Neuronal stem cell (in vitro differentiated cells): Measurements from ENCODE around the gene RPUSD3.

Experiments
- DNase-seq: peaks from one replicate; pipeline ENCODE4 v3.0.0-alpha.2; 2013; ENCODE audit warnings: low spot score
- H2AFZ ChIP-seq: one replicate; pipeline ENCODE4 v1.6.1; 2013; ENCODE audit warnings: mild to moderate bottlenecking, low read length, inconsistent platforms
- H2AK5ac ChIP-seq: 2 replicates; pipeline ENCODE4 v1.6.1; 2013; ENCODE audit warnings: low read depth, mild to moderate bottlenecking, inconsistent platforms, low read length, moderate library complexity, mixed read lengths
- H2BK120ac ChIP-seq: 2 replicates; pipeline ENCODE4 v1.6.1; 2013; ENCODE audit warnings: low read depth, mild to moderate bottlenecking, inconsistent platforms, low read length, moderate library complexity, mixed read lengths
- H2BK12ac ChIP-seq: one replicate; pipeline ENCODE4 v1.6.1; 2013; ENCODE audit warnings: low read length, inconsistent platforms
- H2BK15ac ChIP-seq: 2 replicates; pipeline ENCODE4 v1.6.1; 2013; ENCODE audit warnings: mild to moderate bottlenecking, low read length, inconsistent platforms, mixed read lengths
- H2BK5ac ChIP-seq: one replicate; pipeline ENCODE4 v1.6.1; 2013; ENCODE audit warnings: inconsistent platforms, mild to moderate bottlenecking, low read length, moderate library complexity
- H3K14ac ChIP-seq: one replicate; pipeline ENCODE4 v1.6.1; 2013; ENCODE audit warnings: low read length, inconsistent platforms
- H3K18ac ChIP-seq: 2 replicates; pipeline ENCODE4 v1.6.1; 2013; ENCODE audit warnings: low read length, inconsistent platforms
- H3K23ac ChIP-seq: 2 replicates; pipeline ENCODE4 v1.6.1; 2013; ENCODE audit warnings: low read depth, mild to moderate bottlenecking, mixed read lengths, low read length, inconsistent platforms; ENCODE audit not compliant: poor library complexity
- H3K27ac ChIP-seq: replicated peaks from 3 replicates; pipeline ENCODE4 v1.5.1; 2013; ENCODE audit warnings: low read length, inconsistent platforms
- H3K27me3 ChIP-seq, 3 experiments: 2 replicates each; pipeline ENCODE4 v1.6.1; 2013; ENCODE audit warnings: low read length in 3 of 3, mild to moderate bottlenecking in 2 of 3, inconsistent platforms in 1 of 3, low read depth in 1 of 3, mixed read lengths in 1 of 3, moderate library complexity in 1 of 3; ENCODE audit not compliant: control insufficient read depth in 3 of 3, insufficient read depth in 3 of 3
- H3K36me3 ChIP-seq, 2 donors: replicated peaks in 1 of 2; 2 replicates each; pipeline ENCODE4 v1.6.1; 2013; ENCODE audit warnings: low read length in 2 of 2; ENCODE audit not compliant: control insufficient read depth in 2 of 2, insufficient read depth in 2 of 2
- H3K4ac ChIP-seq: 2 replicates; pipeline ENCODE4 v1.6.1; 2013; ENCODE audit warnings: inconsistent platforms, mild to moderate bottlenecking, low read length, moderate library complexity
- H3K4me1 ChIP-seq, 2 donors: 1 replicate in 1 of 2; 2 replicates in 1 of 2; pipeline ENCODE4 v1.6.1; 2013; ENCODE audit warnings: low read length in 2 of 2, low read depth in 1 of 2; ENCODE audit not compliant: control insufficient read depth in 2 of 2, insufficient read depth in 1 of 2
- H3K4me2 ChIP-seq: one replicate; pipeline ENCODE4 v1.6.1; 2013; ENCODE audit warnings: mild to moderate bottlenecking, low read length, inconsistent platforms; ENCODE audit not compliant: insufficient read depth, poor library complexity, severe bottlenecking
- H3K4me3 ChIP-seq, 2 donors: 2 replicates each; pipeline ENCODE4 v1.5.1; 2013; ENCODE audit warnings: low read length in 2 of 2, mild to moderate bottlenecking in 2 of 2, inconsistent platforms in 1 of 2, moderate library complexity in 1 of 2
- H3K79me1 ChIP-seq: one replicate; pipeline ENCODE4 v1.6.1; 2013; ENCODE audit warnings: low read depth, mild to moderate bottlenecking, inconsistent platforms, low read length, moderate library complexity
- H3K9ac ChIP-seq: one replicate; pipeline ENCODE4 v1.6.1; 2013; ENCODE audit warnings: mild to moderate bottlenecking, low read depth, low read length, inconsistent platforms; ENCODE audit not compliant: poor library complexity
- H3K9me3 ChIP-seq, 2 donors: replicated peaks in 1 of 2; 2 replicates each; pipeline versions ENCODE3 to v1.6.1; 2013; ENCODE audit warnings: low read length in 2 of 2, mild to moderate bottlenecking in 2 of 2, inconsistent platforms in 1 of 2, low read depth in 1 of 2, mixed read lengths in 1 of 2, moderate library complexity in 1 of 2; ENCODE audit not compliant: control insufficient read depth in 2 of 2, insufficient read depth in 1 of 2
- H4K8ac ChIP-seq: one replicate; pipeline ENCODE4 v1.6.1; 2013; ENCODE audit warnings: low read depth, mild to moderate bottlenecking, inconsistent platforms, low read length, moderate library complexity
- H4K91ac ChIP-seq: one replicate; pipeline ENCODE4 v1.6.1; 2013; ENCODE audit warnings: low read length, low read depth, mild to moderate bottlenecking, inconsistent platforms; ENCODE audit not compliant: poor library complexity
- WGBS, 2 donors: extraction: QIAGEN DNeasy Blood & Tissue Kit; methylation state at CpG; one replicate each; pipeline ENCODE4 v1.1.7; 2013; ENCODE audit warnings: missing lambda C conversion rate in 2 of 2, mixed read lengths in 1 of 2; ENCODE audit not compliant: insufficient read length in 2 of 2, insufficient replicate concordance in 1 of 2; ENCODE audit errors: extremely low coverage in 2 of 2; 5-methylcytosine and 5-hydroxymethylcytosine counted together

RPUSD3 gene

GRCh38 chr3:9826815-9827573 is 16.8 kb downstream of the RPUSD3 start:
- peaks cover 5 to 62% of the 10 kb centered on the region in 2 donors for H3K36me3 ChIP-seq
- no peaks in the 10 kb centered on the region for H3K4me1 ChIP-seq
- WGBS, 2 donors, result no CpG with 5 or more reads among the region's 20 CpGs
- no peak overlapping the region for H3K4me3 ChIP-seq
- no peaks in the 10 kb centered on the region for H3K27me3 ChIP-seq
- H2BK12ac ChIP-seq, result no peak overlapping the region
- no peak overlapping the region for H2AK5ac ChIP-seq
- peak overlapping the region; percentile 2 for H2BK5ac ChIP-seq
- H3K4me2 ChIP-seq, result no peak overlapping the region
- no peak overlapping the region for H2BK15ac ChIP-seq
- H3K79me1 ChIP-seq, result peaks cover 2% of the 10 kb centered on the region
- DNase-seq, result no peak
- no peak overlapping the region for H2BK120ac ChIP-seq
- H2AFZ ChIP-seq, result no peak overlapping the region
- no peak overlapping the region for H3K4ac ChIP-seq
- no peak overlapping the region for H4K8ac ChIP-seq
- H3K27ac ChIP-seq, result no peak overlapping the region
- H3K23ac ChIP-seq, result no peak overlapping the region
- no peak overlapping the region for H4K91ac ChIP-seq
- H3K18ac ChIP-seq, result peak overlapping the region; percentile 76
- no peak overlapping the region for H3K14ac ChIP-seq
- no peaks in the 10 kb centered on the region for H3K9me3 ChIP-seq
- peak overlapping the region; percentile 44 for H3K9ac ChIP-seq

- no peaks in the 10 kb centered on the region for H3K4me1 ChIP-seq
- H3K36me3 ChIP-seq, result peaks cover 7 to 58% of the 10 kb centered on the region in 2 donors
- no peak overlapping the region for H2BK15ac ChIP-seq
- no peak overlapping the region for H3K27ac ChIP-seq
- no peak overlapping the region for H3K14ac ChIP-seq
- H2AK5ac ChIP-seq, result no peak overlapping the region
- no peak overlapping the region for H2AFZ ChIP-seq
- H4K91ac ChIP-seq, result no peak overlapping the region
- DNase-seq, result no peak
- no peak overlapping the region for H2BK5ac ChIP-seq
- whole genome bisulfite sequencing, 2 donors, result no CpG with 5 or more reads among the region's 14 CpGs
- no peak overlapping the region for H3K4me3 ChIP-seq
- H3K18ac ChIP-seq, result no peak overlapping the region
- no peak overlapping the region for H3K4ac ChIP-seq
- no peak overlapping the region for H4K8ac ChIP-seq
- H2BK120ac ChIP-seq, result no peak overlapping the region
- H3K9me3 ChIP-seq, result no peaks in the 10 kb centered on the region
- peaks cover 2% of the 10 kb centered on the region for H3K79me1 ChIP-seq
- no peak overlapping the region for H3K23ac ChIP-seq
- H3K9ac ChIP-seq, result peak overlapping the region; percentile 64
- H3K4me2 ChIP-seq, result no peak overlapping the region
- no peaks in the 10 kb centered on the region for H3K27me3 ChIP-seq
- no peak overlapping the region for H2BK12ac ChIP-seq
Measured at GRCh38 chr3:9825451-9826040, 18.3 kb downstream of the RPUSD3 start.

- Histone ChIP-seq H2AFZ (no peak overlapping the region), H2BK12ac (no peak overlapping the region), H3K18ac (no peak overlapping the region), H3K4me3 (no peak overlapping the region), H3K4me1 (no peaks in the 10 kb centered on the region), H4K8ac (no peak overlapping the region), H3K4me2 (no peak overlapping the region), H3K9me3 (no peaks in the 10 kb centered on the region), H3K14ac (no peak overlapping the region), H3K27ac (no peak overlapping the region), H3K27me3 (no peaks in the 10 kb centered on the region), H2BK5ac (no peak overlapping the region), H3K36me3 (peaks cover 4 to 39% of the 10 kb centered on the region in 2 donors), H2BK15ac (no peak overlapping the region), H3K23ac (no peak overlapping the region), H3K9ac (no peak overlapping the region), H3K4ac (no peak overlapping the region), H2AK5ac (no peak overlapping the region), H3K79me1 (peaks cover 2% of the 10 kb centered on the region), H2BK120ac (no peak overlapping the region), H4K91ac (no peak overlapping the region)
- no peak for DNase-seq
- WGBS, 2 donors, result no CpG with 5 or more reads among the region's 2 CpGs
Measured at GRCh38 chr3:9820946-9821345, 22.9 kb downstream of the RPUSD3 start.

GRCh38 chr3:9820543-9820942 is 23.3 kb downstream of the RPUSD3 start:
- Histone ChIP-seq H3K4me1 (no peaks in the 10 kb centered on the region), H4K8ac (no peak overlapping the region), H3K23ac (no peak overlapping the region), H3K18ac (no peak overlapping the region), H2BK120ac (no peak overlapping the region), H3K4me2 (no peak overlapping the region), H3K79me1 (peaks cover 2% of the 10 kb centered on the region), H3K9ac (peak overlapping the region; percentile 6), H3K9me3 (no peaks in the 10 kb centered on the region), H2BK5ac (no peak overlapping the region), H3K4me3 (no peak overlapping the region), H2AK5ac (no peak overlapping the region), H3K27ac (no peak overlapping the region), H3K27me3 (no peaks in the 10 kb centered on the region), H4K91ac (no peak overlapping the region), H2BK15ac (no peak overlapping the region), H3K4ac (no peak overlapping the region), H2AFZ (no peak overlapping the region), H3K36me3 (peaks cover 4 to 35% of the 10 kb centered on the region in 2 donors), H2BK12ac (no peak overlapping the region), H3K14ac (no peak overlapping the region)
- DNase-seq, result no peak
- WGBS, 2 donors, result no CpG with 5 or more reads among the region's 12 CpGs
